HG03095 (cell line): ENCODE results near the gene WWOX.

Source experiments
- ATAC-seq: cut with Tn5 transposase; IDR thresholded peaks from one replicate; pipeline ENCODE4 v1.9.1; 2021; ENCODE audit warnings: moderate library complexity; ENCODE audit not compliant: unreplicated experiment

The WWOX gene

DNA sequence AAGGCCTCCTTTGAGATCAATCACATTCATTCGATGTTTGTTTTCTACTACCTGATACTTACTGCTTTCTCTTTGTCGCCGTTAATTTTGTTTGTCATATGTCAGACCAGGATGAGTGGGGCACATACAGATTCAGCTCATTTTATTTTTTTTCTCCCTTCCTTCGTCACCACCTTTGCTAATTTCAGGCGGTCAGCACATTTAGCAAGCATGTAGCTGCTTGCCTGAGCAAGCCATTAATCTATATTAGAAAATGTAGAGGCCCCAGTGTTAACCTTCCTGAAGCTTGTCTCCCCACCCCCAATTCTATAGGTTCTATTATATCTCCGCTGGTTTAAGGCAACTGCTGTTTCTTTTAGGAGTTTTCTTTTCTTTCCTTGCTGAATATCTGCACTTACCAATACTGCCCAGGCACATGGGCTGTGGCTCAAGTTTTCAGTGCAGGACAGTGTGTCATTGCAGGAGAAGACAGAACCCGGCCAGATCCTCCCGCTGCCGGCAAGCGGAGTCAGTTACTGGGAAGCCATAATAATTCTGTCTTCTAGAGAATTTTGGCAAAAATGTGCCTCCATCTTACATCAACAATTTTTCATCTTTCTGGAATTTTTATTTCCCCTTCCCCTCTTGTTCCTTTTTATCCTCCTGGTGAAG, 714.3 kb downstream of the WWOX start:
- ATAC-seq: no peak

- no peak for ATAC-seq
Measured at GRCh38 chr16:78815713-78816112, 716.3 kb downstream of the WWOX start.

DNA sequence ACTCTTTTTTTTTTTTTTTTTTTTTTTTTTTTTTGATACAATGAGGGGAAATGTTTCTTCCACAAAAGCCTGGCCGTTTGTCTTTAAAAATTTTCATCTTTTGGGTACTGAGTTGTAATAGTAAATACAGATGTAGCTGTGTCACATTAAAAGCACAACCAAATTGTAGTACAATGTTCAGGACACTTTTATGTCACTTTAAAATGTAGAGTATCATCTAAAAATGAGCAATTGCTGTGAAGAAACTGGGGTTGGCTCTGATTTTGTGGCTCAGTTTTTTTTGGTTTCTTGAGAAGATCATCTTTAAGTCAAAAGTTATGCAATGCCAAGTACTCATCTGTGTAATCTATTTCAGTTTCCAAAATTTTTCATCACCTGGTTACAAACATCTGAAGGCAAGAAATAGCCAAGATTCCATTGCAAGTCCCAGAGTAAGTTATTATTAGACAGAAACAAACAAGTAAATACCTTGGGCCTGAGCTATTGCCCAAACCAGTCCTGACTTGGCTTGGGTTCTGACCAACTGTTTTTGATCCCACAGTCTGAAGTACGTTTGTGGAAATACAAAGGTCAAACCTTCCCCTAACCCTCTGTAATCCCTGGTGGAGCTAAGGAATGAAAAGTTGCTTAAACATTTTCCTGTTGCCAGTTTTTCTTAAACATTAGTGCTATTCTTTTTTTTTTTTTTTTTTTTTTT, 717.2 kb downstream of the WWOX start:
- ATAC-seq: no peak

GRCh38 chr16:78817200-78817739, 717.8 kb downstream of the WWOX start:
- ATAC-seq: no peak

- ATAC-seq: no peak
Measured at GRCh38 chr16:78821335-78821734, 721.9 kb downstream of the WWOX start.

GRCh38 chr16:78822509-78822908, 723.1 kb downstream of the WWOX start:
- no peak for ATAC-seq

DNA sequence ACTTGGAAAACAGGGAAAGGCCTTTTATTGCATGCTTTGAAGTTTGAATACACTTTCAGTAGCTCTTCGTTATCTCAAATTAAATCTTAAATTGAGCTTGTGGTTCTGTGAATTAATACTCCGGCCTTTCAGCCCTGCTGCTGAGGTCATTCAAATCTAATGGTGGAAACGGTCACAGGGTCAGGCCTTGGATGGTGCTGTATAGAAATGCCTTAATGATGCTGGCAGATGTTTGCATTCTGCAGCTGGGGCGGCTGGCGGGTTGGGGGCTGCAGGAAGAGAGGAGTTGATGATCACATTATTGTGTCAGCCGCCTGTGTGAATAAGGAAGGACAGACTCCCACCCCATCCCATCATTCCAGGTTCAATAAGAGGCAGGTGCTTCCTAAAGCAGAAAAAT, 723.6 kb downstream of the WWOX start:
- no peak for ATAC-seq

DNA sequence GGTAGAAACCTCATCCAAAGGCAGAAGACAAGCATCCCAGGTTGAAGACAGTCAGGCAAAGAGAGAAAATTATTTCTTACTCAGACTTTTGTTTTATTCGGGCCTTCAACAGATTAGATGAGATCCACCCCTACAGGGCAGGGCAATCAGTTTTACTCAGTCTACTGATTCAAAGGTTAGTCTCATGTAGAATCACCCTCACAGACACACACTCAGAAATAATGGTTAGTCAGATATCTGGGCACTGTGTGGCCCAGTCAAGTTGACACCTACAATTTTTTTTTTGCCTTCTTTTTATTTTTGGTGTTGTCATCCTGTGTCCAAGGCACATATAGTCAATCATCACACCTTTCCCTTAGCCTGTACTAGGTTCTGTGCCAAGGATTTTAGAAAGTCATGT, 729.8 kb downstream of the WWOX start:
- no peak for ATAC-seq

- no peak for ATAC-seq
Measured at GRCh38 chr16:78830599-78830998, 731.1 kb downstream of the WWOX start.

- no peak for ATAC-seq
Measured at GRCh38 chr16:78832100-78832499, 732.6 kb downstream of the WWOX start.

- no peak for ATAC-seq
Measured at GRCh38 chr16:78836802-78837491, 737.5 kb downstream of the WWOX start.

DNA sequence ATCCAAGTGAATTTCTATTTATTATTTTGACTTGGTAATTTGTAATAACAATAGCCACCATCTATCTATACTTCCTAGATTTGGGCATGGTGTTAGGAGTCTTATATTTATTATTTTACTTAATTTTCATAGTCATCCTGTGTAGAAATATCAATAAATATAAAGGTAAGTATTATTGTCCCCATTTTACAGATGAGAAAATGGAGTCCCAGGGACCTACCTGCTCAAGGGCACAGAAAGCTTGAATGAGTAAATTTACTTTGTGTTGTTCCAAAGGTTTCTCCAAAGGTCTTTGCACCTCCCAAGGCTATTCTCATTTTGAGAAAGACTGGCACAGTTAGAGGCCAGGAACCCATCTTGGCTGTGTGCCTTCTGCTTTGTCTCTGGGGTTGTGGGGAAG, 738.3 kb downstream of the WWOX start:
- ATAC-seq: no peak

DNA sequence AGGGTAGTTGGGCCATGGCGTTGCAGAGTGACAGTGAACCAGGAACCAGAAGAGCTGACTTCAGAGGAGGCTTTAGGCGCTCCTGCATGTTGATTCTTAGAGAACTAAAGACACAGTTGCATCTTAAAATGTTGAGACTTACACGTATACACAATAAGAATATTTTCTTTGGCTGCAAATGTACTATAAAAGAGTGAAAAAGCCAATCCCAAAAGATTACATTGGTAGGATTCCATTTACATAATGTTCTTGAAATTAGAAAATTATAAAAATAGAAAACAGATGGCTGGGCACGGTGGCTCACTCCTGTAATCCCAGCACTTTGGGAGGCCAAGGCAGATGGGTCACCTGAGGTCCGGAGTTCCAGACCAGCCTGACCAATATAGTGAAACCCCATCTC, 738.8 kb downstream of the WWOX start:
- ATAC-seq: no peak

GRCh38 chr16:78842950-78843349, 743.5 kb downstream of the WWOX start:
- ATAC-seq: no peak

DNA sequence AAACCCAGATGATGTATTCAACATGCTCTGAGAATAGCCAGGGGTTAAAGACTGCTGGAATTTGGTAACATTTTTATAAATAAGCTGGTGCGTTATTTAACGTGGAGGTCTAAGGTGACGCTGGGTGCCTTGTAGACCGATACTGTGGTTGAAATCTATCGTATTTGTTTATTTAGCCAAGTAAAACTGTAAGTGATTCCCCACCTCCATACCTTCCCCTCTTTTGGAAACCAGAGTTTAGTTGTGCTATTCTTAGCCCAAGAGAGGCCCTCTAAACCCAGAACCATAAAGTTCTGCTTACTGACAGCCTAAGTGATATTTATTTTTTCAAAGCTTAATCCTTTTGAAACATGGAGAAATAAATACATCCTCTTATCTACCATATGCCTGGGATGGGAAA, 744.5 kb downstream of the WWOX start:
- no peak for ATAC-seq

- no peak for ATAC-seq
Measured at GRCh38 chr16:78844682-78845081, 745.2 kb downstream of the WWOX start.

DNA sequence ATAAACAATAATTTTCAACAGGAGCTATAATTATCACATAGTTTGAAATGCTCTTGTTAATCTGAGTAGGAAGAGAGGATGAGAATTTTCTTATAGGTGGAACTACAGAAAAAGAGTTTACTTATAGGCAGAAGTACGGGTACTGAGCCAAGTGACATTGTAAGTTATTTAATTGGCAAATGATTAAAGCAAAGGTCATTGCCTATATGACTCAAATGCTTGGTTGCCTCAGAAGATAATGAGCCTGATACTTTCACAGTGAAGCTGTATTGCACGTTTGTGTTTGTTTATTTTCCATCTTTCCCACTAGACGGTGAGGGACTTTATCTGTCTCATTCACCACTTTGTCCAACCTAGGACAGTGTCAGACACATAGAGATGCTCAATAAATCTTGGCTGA, 751.8 kb downstream of the WWOX start:
- no peak for ATAC-seq

DNA sequence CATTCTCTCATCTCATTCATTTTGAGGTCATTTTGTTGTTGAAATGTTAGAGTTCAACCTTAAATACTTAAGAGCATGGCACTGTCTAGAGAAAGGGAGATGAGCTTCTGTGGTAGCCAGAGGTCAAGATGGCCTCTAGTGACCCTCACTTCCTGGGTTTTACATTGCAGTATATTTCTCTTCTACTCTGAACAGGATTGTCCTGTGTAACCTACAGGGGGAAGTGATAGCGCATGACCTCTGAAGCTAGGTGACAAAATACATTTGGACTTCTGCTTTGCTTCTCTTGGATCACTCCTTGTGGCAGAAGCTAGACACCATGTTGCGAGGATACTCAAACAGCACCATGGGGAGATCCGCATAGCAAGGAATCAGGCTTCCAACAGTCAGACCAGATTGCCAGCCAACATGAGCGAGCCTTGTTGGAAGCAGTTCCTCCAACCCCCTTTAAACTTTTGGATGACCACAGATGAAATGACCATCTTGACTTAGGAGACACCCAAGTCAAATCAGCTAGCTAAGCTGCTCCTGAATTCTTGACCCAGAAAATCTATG, 752.7 kb downstream of the WWOX start:
- no peak for ATAC-seq

GRCh38 chr16:78862022-78862421, 762.6 kb downstream of the WWOX start:
- ATAC-seq: no peak

GRCh38 chr16:78866521-78866920, 767.1 kb downstream of the WWOX start:
- ATAC-seq: no peak

DNA sequence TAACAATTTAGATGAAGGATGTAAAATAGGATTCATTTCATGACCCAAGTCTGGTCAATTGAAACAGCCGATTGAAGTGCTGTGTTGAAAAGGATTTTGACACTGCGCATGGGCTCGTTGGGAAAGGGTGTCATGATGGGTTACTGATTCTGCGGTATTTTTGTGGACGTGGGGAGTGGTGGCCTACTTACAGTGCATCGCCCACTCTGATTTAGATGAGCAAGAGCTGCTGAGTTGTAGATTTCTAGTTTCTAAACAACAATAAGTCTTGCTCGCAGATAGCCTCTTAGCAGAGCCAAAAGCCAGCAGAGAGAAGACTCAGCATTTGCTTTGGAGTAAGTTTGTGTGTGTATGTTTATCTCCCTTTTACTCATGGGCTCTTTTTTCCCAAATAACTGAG, 770.0 kb downstream of the WWOX start:
- no peak for ATAC-seq

DNA sequence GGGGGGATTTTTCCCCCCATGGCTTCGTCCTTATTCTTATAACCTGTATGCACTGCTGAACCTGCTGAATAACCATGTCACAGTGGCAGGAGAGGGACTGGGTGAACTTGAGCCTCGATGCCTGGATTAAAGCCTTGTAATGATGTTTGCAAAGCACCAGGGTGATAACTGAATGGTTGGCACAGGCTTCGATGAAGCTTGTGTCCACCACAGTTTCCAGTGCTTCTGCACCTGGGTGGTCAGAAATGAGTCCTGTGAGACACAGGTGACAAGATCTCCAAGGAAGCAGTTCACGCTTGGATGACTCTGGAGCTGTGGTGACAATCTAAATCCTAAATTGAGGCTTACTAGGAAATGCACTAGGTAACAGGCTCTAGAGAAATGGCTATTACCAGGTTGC, 771.8 kb downstream of the WWOX start:
- ATAC-seq: no peak
